Measurements from ENCODE around the gene ZBED5.

Gene ZBED5

DNA sequence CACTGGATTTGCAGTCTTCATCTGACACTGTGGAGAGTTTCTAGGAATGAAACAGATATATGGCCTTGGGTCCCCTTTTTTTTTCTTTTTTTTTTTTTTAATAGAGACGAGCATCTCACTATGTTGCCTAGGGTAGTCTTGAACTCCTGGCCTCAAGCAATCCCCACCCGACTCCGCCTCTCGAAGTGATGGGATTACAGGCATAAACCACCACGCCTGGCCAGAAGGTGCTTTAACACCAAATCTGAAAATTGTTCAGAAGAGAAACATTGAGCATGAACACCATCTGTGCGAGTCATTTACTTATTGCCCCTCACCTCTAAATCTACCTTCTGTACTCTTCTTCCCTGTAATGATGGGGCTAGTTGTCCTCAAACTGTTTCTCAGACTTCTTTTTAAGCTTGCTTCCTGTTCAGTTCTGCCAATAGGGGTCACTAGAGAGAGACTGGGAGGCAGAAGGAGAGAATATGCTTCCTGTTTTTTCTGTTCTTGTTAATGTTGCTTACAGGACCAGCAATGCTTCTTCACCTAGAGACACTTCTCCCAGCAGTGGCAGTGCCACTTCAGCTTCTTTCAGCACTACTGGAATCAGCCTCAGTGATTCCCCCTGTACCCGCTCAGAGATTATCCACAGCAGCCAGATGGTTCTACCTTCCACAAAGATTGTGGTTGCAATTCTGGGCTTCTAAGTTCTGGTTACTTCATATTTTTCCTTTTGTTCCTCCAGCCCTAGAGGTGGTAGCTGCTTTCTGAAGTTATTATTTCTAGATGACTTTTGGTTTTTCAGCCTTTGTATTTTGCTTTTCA, 20.8 kb upstream of the ZBED5 start:
- peak; percentile 65 for DNase-seq (ENCODE audit: low spot score)

DNA sequence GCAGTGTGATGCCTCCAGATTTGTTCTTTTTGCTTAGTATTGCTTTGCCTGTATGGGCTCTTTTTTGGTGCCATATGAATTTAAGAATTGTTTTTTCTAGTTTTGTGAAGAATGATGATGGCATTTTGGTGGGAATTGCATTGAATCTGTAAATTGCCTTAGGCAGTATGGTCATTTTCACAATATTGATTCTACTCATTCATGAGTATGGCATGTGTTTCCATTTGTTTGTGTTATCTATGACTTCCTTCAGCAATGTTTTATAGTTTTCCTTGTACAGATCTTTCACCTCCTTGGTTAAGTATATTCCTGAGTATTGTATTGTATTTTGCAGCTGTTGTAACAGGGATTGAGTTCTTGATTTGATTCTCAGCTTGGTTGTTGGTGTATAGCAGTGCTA, 18.3 kb upstream of the ZBED5 start:
- no peak for DNase-seq (ENCODE audit: low spot score)

DNA sequence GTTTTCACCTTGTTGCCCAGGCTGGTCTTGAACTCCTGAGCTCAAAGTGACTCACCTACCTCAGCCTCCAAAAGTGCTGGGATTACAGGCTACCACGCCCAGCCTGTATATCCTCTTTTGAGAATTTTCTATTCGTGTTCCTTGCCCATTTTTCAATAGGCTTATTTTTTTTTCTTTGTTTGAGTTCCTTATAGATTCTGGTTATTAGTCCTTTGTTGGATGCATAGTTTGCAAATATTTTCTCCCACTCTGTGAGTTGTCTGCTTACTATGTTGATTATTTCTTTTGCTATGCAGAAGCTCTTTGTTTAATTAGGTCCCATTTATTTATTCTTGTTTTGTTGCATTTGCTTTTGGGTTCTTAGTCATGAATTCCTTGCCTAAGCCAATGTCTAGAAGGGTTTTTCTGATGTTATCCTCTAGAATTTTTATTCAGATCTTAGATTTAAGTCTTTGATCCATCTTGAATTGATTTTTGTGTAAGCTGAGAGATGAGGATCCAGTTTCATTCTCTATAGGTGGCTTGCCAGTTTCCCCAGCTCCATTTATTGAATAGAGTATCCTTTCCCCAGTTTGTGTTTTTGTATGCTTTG, 17.7 kb upstream of the ZBED5 start:
- no peak for DNase-seq (ENCODE audit: low spot score)

DNA sequence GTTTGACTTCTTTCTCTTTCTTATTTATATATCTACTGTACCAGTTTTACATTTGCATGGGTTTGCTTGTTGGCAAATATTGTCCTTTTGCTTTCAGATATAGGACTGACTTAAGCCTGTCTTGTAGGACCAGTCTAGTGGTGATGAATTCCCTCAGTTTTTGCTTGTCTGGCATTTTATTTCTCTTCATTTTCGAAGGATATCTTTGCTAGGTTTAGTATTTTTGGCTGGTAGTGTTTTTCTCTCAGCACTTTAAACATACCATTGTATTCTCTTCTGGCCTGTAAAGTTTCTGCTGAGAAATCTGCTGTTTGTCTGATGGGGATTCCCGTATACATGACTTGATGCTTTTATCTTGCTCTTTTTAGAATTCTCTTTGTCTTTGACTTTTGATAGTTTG, 14.2 kb upstream of the ZBED5 start:
- no peak for DNase-seq (ENCODE audit: low spot score)

DNA sequence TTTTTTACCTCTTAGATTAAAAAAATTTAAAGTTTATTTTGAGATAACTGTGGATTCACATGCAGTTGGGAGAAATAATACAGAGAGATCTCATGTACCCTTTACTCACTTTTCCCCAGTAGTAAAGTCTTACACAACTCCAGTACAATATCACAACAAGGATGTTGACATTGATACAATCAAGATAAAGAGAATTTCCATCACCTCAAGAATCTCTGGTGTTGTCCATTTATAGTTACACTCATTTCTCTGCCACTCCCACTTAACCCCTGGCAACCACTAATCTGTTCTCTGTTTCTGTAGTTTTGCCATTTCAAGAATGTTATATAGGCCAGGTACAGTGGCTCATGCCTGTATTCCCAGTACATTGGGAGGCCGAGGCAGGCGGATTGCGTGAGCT, 10.5 kb upstream of the ZBED5 start:
- DNase-seq (ENCODE audit: low spot score): no peak

DNA sequence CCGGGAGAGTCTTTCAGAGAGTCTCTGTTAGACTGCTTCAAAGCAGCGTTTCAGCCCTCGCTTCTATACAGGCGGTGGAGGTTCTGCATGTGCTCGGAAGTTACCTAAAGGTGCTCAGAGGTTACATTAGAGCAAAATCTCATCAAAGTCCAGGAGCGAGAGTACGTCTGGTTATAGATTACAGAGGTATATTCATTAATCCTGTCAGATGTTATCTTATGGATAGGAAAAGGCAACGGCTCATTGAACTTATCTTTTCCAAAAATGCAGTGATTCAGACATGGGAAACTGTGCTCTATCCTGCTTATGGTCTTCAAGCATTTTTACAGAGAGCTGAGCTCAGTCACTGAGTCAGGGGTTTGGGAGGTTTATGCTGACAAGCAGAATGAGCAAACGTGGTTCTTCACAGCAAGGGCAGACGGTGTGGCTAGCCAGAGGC, 9.1 kb upstream of the ZBED5 start:
- DNase-seq (ENCODE audit: low spot score): no peak

DNA sequence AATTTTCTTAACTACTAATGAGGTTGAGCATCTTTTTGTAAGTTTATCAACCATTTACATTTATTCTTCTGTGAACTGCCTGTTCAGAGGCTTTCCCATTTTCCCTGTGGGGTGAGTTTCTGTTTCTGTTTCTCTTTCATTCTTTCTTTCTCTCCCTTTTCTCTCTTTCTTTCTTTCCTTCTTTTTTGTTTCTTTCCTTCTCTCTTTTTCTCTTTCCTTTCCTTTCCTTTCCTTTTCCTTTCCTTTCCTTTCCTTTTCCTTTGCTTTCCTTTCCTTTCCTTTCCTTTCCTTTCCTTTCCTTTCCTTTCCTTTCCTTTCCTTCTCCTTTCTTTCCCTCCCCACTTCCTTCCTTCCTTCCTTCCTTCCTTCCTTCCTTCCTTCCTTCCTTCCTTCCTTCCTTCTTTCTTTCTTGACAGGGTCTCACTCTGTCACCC, 8.0 kb upstream of the ZBED5 start:
- no peak for DNase-seq (ENCODE audit: low spot score)

DNA sequence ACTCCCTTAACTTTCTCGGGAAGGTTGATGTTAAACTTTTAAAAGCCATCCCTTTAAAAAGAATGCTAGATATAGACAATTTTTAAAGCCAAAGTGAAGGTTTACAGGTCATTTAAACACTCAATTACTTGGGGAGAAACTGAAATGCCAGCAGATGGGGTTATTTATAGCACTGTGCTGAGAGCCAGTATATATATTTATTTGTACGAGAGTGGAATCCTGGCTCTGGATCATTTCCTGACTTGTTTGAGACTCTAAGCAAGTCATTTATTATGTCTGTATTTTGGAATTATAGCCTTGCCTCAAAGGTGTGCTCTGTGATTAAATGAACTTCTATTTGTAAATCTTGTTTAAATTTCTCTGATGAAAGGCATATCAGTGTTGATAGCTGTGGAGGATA, 6.8 kb upstream of the ZBED5 start:
- no peak for DNase-seq (ENCODE audit: low spot score)

DNA sequence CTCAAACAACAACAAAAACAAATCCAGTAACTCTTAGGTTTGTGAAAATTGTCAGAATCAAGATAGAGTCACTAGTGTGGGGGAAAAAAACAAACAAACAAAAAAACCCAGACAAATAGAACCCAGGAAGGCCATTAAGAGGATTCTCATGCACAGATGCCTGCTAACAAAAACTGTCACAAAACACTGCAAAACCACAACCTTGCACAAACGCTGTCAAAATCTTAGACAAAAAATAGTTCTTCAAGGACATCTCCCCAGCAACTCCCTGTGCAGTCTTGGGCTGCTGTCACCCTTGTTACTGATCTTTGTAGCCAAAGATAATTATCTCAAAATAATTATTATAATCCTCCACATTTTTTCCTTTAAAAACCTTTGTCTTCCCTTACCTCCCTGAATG, 4.6 kb upstream of the ZBED5 start:
- no peak for DNase-seq (ENCODE audit: low spot score)

DNA sequence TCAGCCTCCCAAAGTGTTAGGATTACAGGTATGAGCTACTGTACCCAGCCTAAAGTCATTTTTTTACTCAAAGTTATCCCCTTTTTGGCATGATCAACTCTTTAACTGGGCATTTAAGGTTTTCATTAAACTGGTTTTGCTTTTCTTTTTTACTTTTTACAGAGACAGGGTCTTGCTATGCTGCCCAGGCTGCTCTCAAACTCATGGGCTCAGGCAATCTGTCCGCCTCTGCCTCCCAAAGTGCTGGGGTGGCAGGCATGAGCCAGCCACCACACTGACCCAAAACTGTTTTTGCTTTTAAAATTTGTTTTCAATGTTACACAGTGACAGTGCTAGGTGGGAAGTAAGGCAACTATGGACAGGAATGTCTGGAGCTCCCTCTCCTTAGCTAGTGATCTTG, 3.9 kb upstream of the ZBED5 start:
- no peak for DNase-seq (ENCODE audit: low spot score)

DNA sequence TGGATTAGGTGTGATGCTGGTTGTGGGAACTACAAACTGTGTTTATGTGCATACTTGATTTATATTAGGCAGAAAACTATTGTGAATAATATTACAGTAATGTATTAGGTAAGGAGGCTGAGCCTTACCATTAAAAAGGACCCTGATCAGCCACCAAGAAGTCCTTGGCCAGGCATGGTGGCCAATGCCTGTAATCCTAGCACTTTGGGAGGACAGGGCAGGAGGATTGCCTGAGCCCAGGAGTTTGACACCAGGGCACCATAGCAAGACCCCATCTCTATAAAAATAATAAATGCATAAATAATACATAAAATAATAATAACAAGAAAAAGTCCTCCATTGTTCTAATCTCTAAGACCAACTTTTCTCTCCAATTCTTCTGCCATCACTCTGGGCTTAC, 3.2 kb upstream of the ZBED5 start:
- no peak for DNase-seq (ENCODE audit: low spot score)

DNA sequence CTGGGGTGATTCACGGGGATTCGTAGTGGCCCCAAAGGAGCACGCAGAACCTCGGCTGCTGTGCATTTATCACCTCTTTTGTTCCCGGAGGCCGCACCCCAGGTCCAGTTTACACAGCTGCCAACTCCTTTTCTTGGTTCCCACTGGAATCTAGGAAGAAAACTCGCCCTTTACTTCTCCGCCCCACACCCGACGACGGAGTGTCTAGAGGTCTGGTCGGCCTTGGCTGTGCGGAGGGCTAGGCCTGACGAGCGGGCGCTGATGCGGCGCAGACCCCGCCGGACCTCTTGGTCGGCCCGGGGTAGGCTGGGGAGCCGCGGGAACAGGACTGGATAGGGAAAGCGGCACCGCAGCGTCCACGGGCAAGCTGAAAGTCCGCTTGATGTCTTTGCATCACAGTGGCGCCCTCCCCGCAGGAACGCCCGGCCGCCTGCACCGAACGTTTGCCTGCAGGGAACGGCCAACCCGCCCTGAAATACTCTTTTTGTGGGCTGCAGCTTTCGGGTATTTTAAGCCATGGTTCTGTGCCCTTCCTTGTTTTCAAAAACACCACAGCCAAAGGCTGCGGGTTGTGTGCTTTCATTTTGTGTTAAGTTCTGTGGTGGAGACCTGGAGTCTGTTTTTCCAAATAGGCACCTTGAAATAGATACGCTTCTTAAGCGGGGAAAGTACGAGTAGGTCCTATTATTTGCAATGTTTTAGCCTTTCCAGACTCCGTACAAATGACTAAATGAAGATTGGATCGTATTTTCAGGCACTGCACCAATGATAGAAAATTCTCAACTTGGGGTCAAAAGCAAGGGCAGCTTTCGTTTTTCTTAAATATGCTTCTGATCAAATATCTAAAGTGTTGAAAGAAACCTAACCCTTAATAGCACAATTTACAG, 829 bp upstream of the ZBED5 start:
- DNase-seq (ENCODE audit: low spot score): peak; percentile 74

DNA sequence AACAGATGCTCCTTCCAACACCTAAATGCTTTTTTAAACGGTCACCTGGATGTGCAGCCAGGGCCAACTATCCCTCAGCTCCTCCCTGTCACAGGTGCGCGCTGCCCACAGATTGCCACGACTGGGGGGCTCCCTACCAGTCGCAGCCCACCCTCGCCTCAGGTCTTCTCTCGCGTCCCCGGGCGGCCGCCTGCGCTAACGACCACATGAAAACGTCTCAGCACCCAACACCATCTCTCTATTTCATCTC, 469 bp downstream of the ZBED5 start:
- DNase-seq (ENCODE audit: low spot score): no peak

DNA sequence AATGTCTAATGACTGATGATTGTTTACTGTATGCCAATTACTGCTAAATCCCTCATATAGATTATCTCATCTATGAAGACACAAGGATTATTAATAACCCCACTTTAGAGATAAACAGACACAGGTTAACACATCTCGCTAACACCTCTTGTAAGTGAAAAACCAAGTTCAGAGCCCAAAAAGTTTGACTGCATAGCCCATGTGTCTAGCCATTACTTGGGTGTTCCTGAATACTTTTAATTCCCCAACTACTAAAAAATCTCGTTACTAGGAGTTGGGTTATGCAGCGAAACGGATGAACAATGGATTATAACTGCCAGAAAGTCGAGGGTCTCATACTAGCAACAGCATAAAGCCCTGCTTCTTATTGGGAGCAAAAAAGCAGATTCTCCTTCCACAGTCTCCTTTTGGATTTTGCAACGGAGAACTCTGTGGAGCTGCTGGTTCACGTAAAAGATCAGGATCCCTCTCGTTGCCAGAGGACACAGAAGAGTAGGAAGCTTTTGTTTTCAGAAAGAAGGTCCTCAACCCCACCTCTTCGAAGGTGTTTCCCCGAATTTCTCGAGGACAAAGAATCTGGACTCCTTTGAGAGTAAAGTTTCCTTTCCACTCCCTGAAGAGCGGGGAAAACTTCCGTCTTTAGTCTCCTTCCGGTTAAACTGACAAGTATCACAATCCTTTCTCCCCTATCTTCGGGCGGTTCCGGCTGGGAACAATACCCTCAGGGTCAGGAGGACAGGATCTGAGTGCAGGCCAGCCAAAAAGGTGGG, 979 bp downstream of the ZBED5 start:
- DNase-seq (ENCODE audit: low spot score): peak; percentile 42

DNA sequence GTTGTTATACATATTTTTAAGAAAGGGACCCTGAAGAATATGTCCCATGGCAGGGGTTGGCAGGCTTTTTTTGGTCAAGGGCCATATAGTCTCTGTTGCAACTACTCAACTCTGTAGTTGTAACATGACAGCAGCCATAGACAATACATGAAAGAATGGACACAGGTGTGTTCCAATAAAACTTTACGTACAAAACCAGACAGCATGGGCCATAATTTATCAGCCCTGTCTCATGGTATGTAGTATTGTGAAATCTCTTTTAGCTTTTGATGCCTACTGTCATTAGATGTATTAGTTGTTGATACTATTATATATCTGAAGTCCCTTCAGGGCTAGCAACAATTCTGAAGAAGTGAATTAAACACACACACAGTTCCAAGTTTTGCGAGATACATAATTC, 2.6 kb downstream of the ZBED5 start:
- no peak for DNase-seq (ENCODE audit: low spot score)

DNA sequence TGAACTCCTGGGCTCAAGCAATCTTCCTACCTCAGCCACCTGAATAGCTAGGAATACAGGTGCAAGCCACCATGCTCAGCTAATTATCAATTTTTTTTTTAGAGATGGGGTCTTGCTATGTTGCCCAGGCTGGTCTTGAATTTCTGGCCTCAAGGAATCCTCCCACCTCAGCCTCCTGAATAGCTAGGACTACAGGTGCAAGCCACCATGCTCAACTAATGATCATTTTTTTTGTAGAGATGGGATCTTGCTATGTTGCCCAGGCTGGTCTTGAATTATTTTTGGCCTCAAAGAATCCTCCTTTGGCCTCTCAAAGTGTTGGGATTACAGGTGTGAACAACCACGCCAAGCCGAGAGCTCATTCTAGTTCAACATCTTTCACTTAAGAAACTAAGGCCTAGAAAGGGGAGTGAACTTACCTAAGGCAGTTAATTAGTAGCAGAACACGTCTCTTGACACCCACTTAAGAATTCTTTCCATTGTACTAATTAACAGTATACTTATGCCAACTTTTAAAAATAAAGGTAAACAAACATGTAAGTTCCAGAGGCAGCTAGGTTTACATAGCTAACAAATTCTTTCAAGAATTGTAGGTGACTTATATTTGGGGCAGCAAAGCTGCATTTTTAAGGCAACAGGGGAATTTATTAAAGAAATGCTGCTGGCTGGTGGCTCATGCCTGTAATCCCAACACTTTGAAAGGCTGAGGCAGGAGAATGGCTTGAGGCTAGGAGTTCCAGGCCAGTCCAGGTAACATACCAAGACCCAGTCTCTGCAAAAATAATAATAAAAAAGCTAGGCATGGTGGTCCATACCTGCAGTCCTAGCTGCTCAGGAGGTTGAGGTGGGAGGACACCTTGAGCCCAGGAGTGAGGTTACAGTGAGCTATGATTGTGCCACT, 9.6 kb downstream of the ZBED5 start:
- no peak for DNase-seq (ENCODE audit: low spot score)

DNA sequence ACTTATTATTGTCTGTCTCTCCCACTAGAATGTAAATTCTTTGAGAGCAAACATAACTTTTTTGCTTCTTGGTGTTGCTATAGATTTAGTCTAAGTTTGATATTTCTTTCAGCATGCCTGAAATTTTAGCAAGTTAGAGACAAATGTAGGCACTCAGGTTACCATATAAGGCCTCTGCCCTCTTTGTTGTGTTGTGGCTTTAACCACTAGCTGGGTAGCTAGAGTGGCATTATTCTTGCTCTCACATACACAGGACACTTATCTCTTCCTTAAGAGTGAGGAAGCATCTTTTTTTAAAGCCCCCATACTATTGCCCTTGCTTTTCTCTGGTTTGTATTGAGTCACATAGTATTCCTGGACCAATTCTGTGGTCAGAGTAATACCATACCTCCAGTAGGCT, 11.2 kb downstream of the ZBED5 start:
- DNase-seq (ENCODE audit: low spot score): no peak

DNA sequence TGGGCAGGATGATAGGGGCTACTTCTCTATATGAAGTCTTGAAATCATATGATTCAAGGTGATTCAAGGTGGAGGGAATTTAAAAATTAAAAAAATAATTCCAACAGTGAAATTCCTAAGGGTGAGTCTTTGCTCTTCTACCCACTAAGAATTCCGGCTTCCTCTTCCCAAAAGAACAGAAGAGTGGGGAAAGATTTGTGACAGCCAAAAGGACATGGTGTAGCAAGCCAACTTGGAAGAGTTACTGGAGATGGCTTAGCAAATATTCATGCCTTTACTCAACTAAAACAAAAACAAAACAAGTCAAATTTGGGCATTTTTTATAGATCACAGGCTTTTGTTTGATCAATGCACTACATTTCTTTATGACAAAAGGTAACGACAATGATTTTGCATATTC, 12.3 kb downstream of the ZBED5 start:
- no peak for DNase-seq (ENCODE audit: low spot score)

DNA sequence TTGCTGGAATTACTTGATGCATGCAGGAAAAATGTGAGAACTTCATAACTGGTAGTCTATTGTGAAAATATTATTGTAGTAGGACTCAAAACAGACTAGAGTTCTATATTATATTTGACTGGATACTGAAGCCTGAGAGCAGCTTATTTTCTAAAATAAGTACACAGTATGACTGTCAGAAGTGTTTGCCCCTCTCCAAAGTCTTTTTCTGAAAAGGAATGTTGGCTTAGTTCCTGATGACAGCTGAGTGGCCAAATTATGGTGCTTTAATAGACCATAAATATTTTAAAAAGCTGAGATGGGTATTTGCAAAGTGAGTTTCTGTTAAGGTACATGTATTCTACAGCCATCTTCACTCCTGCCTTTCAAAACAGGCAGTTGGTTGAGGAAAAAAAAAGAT, 13.1 kb downstream of the ZBED5 start:
- no peak for DNase-seq (ENCODE audit: low spot score)

DNA sequence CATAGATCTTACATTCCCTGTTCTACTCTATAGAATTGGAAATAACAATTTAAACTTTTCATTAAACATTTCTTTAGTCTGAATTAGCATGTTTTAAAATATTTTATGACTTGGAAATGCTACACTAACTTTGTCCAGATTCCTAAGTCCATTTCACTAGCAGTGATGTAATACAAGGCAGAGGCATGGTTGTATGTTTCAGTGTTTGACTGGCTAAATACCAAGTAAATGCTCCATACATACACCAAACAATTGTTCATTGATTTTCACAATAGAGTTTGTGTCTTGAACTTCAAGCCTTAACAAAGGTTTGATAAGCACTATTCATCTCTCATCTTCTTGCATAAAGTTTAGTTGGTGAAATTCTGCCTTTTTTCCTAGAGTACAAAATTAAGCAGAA, 13.5 kb downstream of the ZBED5 start:
- no peak for DNase-seq (ENCODE audit: low spot score)

DNA sequence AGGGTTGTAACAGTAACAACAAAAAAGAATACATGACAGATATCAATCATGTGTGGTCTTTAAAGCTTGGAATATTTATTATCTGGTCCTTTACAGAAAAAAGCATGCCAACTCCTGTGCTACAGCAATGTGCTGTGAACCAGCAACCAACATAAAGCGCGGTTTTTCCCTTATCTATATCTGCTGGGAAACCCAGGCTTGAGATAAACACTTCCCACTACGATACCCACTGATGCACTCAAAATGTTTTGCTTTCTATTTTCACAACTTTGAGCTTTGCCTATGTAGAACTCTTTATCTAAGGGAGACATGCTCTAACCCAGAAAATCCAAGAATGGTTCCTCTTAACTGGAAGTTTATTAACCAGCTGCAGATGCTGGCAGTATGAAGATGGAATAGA, 19.0 kb downstream of the ZBED5 start:
- DNase-seq (ENCODE audit: low spot score): no peak

All from SW480 (cell line).